Stimulated activated CD4-positive, alpha-beta T cell treated with anti-CD3 and anti-CD28 coated beads, Interleukin-1b, Interleukin-23, amount 100 ng/mL, for 48 hours (primary cell): ENCODE data around the gene MBOAT1.
"Not testable (repeated sequence)": the region's sequence is repeated elsewhere in the genome, so short reads cannot be mapped to it uniquely, and the experiment has no call there.

ENCODE experiments used
- DNase-seq: peaks from one replicate; pipeline ENCODE4 v3.0.0-alpha.2; 2020

Gene MBOAT1

GRCh38 chr6:20212392-20213111 lies at the start of gene MBOAT1:
TSS of gene MBOAT1 (minus strand) at chr6:20212469. CDS start at chr6:20212234, 235 bp downstream.
- peak; percentile 66 for DNase-seq

GRCh38 chr6:20261685-20262084 lies 49.4 kb upstream of the MBOAT1 start:
- DNase-seq: no peak

GRCh38 chr6:20260360-20260759 lies 48.1 kb upstream of the MBOAT1 start:
- no peak for DNase-seq

- no peak for DNase-seq
Measured at GRCh38 chr6:20259316-20260049, 47.2 kb upstream of the MBOAT1 start.

- DNase-seq: no peak
Measured at GRCh38 chr6:20255428-20255827, 43.2 kb upstream of the MBOAT1 start.

GRCh38 chr6:20254295-20254694 lies 42.0 kb upstream of the MBOAT1 start:
- DNase-seq: no peak

- no peak for DNase-seq
Measured at GRCh38 chr6:20253021-20253420, 40.8 kb upstream of the MBOAT1 start.

GRCh38 chr6:20252311-20252710 lies 40.0 kb upstream of the MBOAT1 start:
- DNase-seq: no peak

GRCh38 chr6:20251525-20251924 lies 39.3 kb upstream of the MBOAT1 start:
- no peak for DNase-seq

- no peak for DNase-seq
Measured at GRCh38 chr6:20246125-20246524, 33.9 kb upstream of the MBOAT1 start.

GRCh38 chr6:20244807-20245681 lies 32.8 kb upstream of the MBOAT1 start:
- DNase-seq: not testable (repeated sequence)

GRCh38 chr6:20243288-20243687 lies 31.0 kb upstream of the MBOAT1 start:
- no peak for DNase-seq

GRCh38 chr6:20242397-20242796 lies 30.1 kb upstream of the MBOAT1 start:
- DNase-seq: no peak

GRCh38 chr6:20241102-20241501 lies 28.8 kb upstream of the MBOAT1 start:
- no peak for DNase-seq

- no peak for DNase-seq
Measured at GRCh38 chr6:20238688-20239587, 26.7 kb upstream of the MBOAT1 start.

- DNase-seq: no peak
Measured at GRCh38 chr6:20237677-20238460, 25.6 kb upstream of the MBOAT1 start.

GRCh38 chr6:20236909-20237600 lies 24.8 kb upstream of the MBOAT1 start:
- DNase-seq: no peak

GRCh38 chr6:20236344-20236743 lies 24.1 kb upstream of the MBOAT1 start:
- DNase-seq: no peak

- DNase-seq: no peak
Measured at GRCh38 chr6:20235041-20235440, 22.8 kb upstream of the MBOAT1 start.

GRCh38 chr6:20234136-20234535 lies 21.9 kb upstream of the MBOAT1 start:
- no peak for DNase-seq
